Measurements from ENCODE around the gene MOV10L1. TPM values are rescaled to one million over a fixed set of nuclear protein-coding genes. Genes with fewer than 3 reads are reported as not detected.
A peak's percentile ranks its signal among the peaks of the same experiment; 100 is the strongest.

The MOV10L1 gene
- total and polyA plus RNA-seq, 10 donors = 0.10 to 0.37 (median 0.15) TPM; not detected in 7

DNA sequence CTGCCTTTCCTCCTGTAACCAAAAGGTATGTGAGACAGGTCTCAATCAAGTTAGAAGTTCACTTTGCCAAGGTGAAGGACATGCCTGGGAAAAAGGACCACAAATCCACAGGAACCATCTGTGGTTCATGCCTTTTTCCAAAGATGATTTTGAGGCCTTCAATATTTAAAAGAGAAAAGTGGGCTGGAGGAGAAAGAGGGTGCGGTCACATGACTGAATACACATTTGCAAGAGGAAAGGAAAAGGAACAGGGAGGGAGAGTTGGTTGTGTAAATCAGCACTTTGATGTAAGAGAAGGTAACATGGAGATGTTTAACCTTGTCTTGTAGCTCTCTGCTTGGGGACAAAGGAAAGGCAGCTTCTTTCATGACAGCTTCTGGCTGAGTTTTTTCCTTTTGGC lies 21.2 kb downstream of the MOV10L1 start:
- DNase-seq = no peak
- Histone ChIP-seq H3K27me3 (replicated peaks in 1 of 7) (peaks cover 0 to 44% (median 0%) of the 10 kb centered on the region in 7 donors), H3K36me3 (no peaks in the 10 kb centered on the region), H3K27ac (no peak overlapping the region), H3K9me3 (no peaks in the 10 kb centered on the region), H3K4me1 (peaks cover 0 to 20% (median 7%) of the 10 kb centered on the region in 6 donors), H3K4me3 (no peak overlapping the region)
- TF ChIP-seq POLR2AphosphoS5 (IDR thresholded peaks at IDR 0.05) = no peak
- TF ChIP-seq, protein P1, sequence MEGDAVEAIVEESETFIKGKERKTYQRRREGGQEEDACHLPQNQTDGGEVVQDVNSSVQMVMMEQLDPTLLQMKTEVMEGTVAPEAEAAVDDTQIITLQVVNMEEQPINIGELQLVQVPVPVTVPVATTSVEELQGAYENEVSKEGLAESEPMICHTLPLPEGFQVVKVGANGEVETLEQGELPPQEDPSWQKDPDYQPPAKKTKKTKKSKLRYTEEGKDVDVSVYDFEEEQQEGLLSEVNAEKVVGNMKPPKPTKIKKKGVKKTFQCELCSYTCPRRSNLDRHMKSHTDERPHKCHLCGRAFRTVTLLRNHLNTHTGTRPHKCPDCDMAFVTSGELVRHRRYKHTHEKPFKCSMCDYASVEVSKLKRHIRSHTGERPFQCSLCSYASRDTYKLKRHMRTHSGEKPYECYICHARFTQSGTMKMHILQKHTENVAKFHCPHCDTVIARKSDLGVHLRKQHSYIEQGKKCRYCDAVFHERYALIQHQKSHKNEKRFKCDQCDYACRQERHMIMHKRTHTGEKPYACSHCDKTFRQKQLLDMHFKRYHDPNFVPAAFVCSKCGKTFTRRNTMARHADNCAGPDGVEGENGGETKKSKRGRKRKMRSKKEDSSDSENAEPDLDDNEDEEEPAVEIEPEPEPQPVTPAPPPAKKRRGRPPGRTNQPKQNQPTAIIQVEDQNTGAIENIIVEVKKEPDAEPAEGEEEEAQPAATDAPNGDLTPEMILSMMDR (IDR thresholded peaks at IDR 0.05 in 8 of 11, conservative IDR thresholded peaks at IDR 0.05 in 3 of 11) = no peak
- no peak for TF ChIP-seq POLR2A (IDR thresholded peaks at IDR 0.05)
- intact Hi-C loops (cut with DNase I; ENCODE audit: low total_unique reads) = no loop called here
- 56 to 92% (median 73%) methylated on average over 1 of the region's 1 CpG for WGBS, 5 donors

DNA sequence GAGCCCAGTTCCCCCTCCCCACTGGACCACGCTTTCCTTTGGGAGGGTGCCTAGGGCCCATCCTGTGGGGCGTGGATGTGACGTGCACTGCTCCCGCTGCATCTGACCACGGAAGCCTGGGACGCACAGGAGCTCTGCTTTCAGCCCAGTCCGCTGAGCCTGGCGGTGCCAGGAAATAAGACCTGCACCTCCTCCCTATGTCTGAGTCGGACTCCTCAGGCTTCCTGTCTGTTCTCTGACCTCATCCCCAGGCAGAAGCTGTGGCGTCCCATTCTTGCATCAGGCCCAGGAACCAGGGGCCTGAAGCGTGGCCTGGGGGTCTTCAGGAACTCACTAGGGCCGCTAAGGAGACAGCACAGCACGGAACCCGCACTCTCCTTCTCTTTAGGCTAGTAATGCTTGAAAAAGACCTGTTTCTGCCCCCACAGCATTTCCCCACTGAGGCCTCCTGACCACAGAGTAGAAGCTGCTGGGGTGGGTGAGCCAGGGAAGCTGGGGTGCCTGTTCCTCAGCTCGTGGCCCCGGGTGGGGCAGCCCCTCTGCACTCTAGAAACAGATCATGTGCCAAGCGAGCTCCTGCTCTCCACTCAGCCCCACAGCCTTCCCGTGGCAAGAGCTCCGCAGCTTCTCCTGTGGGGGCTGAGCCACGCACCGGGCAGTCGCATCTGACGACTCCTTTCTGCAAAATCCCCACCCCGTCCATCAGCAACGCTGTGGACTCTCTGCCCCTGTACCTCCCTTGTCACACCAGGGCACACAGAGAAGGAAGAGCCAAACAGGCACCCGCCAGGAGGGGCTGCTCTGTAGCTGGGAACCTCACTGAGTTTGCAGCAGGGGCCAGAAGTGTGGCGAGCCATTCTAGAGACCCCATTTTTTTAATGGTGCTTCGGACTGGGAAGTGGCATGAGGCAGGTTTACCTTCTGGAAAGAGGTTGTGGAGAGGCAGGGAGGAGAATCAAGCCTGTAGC lies 22.6 kb downstream of the MOV10L1 start:
- peaks cover 0 to 44% (median 0%) of the 10 kb centered on the region in 7 donors for H3K27me3 ChIP-seq (replicated peaks in 1 of 7)
- 24 to 40% (median 37%) methylated on average over 26 to 28 of the region's 28 CpGs for WGBS, 5 donors
- no peaks in the 10 kb centered on the region for H3K9me3 ChIP-seq
- peak overlapping the region in 2 of 8 donors; percentile 23 to 30 for H3K27ac ChIP-seq
- H3K4me3 ChIP-seq = no peak overlapping the region
- intact Hi-C loops (cut with DNase I; ENCODE audit: low total_unique reads) = no loop called here
- H3K36me3 ChIP-seq = no peaks in the 10 kb centered on the region
- H3K4me1 ChIP-seq = peaks cover 0 to 17% (median 7%) of the 10 kb centered on the region in 6 donors
- no peak for DNase-seq
- TF ChIP-seq POLR2A (IDR thresholded peaks at IDR 0.05) (no peak), POLR2AphosphoS5 (IDR thresholded peaks at IDR 0.05) (no peak)
- TF ChIP-seq, protein P1 (IDR thresholded peaks at IDR 0.05 in 8 of 11, conservative IDR thresholded peaks at IDR 0.05 in 3 of 11) = no peak

DNA sequence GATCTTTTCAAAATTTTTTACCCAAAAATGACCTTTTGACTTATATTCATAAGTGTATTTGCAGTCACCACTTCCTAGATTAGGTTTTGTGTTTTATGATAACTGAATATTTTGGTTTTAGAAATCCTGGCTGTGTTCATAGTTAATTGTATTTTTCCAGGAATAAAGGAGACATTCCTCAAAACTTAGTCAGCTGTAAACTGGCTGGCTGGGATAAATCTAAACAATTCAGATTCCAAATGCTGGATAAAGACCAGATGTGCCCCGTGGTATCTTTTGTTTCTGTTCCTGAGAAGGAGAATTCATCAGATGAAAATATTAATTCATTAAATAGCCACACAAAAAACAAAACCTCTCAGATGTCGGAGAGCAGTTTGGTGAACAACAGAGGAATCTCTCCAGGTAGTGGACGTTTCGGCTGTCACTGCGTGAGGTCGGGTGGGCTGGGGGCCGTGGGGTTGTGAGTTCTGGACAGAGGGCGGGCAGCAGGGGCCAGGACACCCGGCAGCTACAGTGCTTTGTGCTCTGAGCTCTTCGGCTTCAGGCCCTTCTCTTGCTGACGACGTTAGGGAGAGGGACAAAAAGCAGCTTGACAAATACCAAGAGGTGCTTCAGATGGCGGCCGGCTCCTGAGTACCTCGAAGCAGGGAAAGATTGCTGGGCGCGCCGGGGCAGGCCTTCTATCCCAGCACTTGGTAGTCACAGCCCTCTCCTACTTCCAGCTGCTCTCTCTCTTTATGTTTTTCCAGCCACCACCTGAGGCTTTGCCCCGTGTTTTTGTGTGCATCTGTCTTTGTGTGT lies 24.6 kb downstream of the MOV10L1 start:
- no peak for DNase-seq
- TF ChIP-seq POLR2AphosphoS5 (IDR thresholded peaks at IDR 0.05) = no peak
- TF ChIP-seq, protein P1 (IDR thresholded peaks at IDR 0.05 in 8 of 11, conservative IDR thresholded peaks at IDR 0.05 in 3 of 11) = no peak
- TF ChIP-seq POLR2A (IDR thresholded peaks at IDR 0.05) = no peak
- H3K9me3 ChIP-seq = no peaks in the 10 kb centered on the region
- no peak overlapping the region for H3K4me3 ChIP-seq
- no peaks in the 10 kb centered on the region for H3K36me3 ChIP-seq
- no peak overlapping the region for H3K27ac ChIP-seq
- WGBS, 5 donors = 80 to 89% (median 85%) methylated on average over 19 of the region's 19 CpGs
- intact Hi-C loops (cut with DNase I; ENCODE audit: low total_unique reads) = no loop called here
- H3K4me1 ChIP-seq = peaks cover 0 to 17% (median 7%) of the 10 kb centered on the region in 6 donors
- peaks cover 0 to 44% (median 4%) of the 10 kb centered on the region in 7 donors for H3K27me3 ChIP-seq (replicated peaks in 1 of 7)

All from spleen (tissue), 11 donors.